EL (cell line): ENCODE results near the gene ENTREP3.
A peak's percentile ranks its signal among the peaks of the same experiment; 100 is the strongest.
"Not testable (repeated sequence)": the region's sequence is repeated elsewhere in the genome, so short reads cannot be mapped to it uniquely, and the experiment has no call there.

ENCODE experiments used
- DNase-seq: peaks from one replicate; pipeline ENCODE4 v3.0.0-alpha.2; 2016

The ENTREP3 gene

GRCh38 chr1:155255243-155256007, at the start of gene ENTREP3:
TSS of gene ENTREP3 (minus strand) at chr1:155255483. CDS start at chr1:155254877, 606 bp downstream.
- peak; percentile 87 for DNase-seq

- no peak for DNase-seq
These were observed 49.3 kb upstream of the ENTREP3 start for GRCh38 chr1:155304558-155305063.

DNA sequence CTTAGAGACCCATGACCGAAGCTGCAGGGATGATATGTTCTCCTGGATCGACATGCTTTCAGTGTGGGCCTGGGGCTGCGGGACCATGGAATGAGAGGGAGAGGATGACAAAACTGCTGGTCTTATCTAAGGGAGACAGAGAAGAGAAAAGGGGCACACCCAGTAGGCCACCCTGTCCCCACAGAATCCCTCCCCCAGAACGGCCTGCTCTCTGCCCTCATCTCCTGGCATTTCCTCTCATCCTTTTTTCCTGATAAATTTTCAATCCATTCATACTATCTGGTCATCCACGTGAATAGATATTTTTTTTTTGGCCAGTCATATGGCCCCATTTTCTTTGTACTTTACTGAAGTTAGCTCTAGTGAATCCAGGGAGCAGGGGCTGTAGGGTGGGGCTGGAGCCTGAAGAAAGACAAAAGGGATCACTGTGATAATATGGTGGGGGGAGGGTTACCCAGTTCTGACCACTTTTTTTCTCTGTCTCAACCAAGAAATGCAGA, 46.1 kb upstream of the ENTREP3 start, which contains the start of gene PKLR:
TSS of gene PKLR (minus strand) at position 97 of the 500 bp plus-strand sequence. CDS start at position 54, 43 bp downstream.
- DNase-seq = no peak

DNA sequence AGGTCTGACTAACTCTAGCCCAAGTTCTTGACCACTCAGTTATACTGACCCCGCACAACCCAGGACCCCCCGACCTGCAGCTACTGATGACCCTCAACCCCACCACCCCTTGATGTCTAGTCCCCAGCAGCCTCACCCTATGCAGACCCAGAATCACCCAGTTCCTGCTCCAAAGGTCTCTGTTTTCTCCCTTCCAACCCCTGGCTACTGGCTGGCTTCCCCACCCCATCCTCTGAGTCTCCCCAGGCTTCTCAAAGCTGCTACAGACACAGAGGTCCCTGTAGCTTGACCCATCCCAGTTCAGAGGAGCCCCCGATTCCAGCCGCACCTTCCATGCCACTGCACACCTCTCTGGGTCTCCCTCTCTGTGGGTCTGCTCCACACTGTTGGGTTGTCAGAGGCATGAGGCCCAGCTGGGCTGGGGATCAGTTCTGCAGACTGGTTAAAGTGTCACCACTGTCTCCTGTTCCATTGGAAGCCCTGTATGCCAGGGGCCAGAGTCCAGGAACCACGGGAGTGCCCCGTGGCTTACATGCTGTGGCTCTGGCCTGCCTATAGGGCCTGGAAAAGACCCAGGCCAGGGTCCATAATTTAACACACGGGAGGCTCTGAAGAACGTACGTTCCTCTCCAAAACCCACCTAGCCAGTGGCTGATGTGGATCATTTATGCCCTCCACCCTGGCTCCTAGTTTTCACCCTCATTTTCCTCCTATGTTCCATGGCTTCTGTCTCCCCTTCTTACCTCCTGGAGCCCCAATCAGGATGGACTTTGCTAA, 45.5 kb upstream of the ENTREP3 start:
- DNase-seq = no peak

DNA sequence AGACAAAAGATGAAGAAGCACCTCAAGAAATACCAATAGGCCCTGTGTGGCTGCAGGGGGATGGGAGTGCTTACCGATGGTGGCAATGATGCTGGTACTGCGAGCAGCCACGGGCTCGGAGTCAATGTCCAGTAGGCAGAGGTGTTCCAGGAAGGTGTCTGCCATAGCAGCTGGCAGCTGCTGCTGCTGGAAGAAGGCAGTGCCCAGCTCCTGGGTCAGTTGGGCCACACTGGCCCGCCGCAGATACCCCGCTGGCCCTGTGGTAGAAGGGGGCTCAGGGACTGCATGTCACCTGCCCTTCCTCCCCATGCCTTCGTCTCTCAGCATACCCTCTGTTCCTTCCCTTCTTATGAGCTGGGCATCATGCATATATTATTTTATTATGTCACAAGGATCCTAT, 44.7 kb upstream of the ENTREP3 start:
- no peak for DNase-seq

- DNase-seq = no peak
These were observed 42.1 kb upstream of the ENTREP3 start for GRCh38 chr1:155297384-155297783.

- no peak for DNase-seq
These were observed 41.4 kb upstream of the ENTREP3 start for GRCh38 chr1:155296661-155297060.

- DNase-seq = no peak
These were observed 40.6 kb upstream of the ENTREP3 start for GRCh38 chr1:155295942-155296267.

DNA sequence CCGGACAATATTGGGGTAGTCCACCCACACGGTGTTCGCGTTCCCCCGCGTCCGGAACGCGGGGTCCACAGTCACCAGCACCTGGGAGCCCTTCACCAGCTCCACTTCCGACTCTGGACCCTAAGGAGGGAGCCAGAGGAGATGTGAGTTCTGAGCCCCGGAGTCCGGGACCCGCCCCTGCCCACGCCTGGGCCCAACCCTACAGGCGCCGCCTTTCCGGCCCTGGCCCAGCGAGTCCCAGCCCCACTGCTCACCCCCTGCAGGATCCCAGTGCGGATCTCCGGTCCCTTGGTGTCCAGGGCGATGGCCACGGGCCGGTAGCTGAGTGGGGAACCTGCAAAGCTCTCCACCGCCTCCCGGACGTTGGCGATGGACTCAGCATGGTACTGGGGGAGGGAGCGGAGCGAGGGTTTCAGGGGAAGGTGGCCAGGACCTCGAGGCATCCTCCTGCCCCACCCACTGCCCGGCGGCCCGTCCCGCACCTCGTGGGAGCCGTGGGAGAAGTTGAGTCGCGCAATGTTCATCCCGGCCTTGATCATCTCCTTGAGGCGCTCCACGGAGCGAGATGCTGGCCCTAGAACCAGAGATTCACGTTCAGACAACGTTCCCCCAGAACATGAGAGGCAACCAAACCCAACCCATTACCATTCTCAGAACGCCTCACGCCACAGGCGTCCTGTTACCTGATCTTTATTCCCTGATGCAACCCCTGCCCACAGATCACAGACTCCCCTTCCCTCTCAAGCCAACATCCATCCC, 40.1 kb upstream of the ENTREP3 start:
- DNase-seq = no peak

DNA sequence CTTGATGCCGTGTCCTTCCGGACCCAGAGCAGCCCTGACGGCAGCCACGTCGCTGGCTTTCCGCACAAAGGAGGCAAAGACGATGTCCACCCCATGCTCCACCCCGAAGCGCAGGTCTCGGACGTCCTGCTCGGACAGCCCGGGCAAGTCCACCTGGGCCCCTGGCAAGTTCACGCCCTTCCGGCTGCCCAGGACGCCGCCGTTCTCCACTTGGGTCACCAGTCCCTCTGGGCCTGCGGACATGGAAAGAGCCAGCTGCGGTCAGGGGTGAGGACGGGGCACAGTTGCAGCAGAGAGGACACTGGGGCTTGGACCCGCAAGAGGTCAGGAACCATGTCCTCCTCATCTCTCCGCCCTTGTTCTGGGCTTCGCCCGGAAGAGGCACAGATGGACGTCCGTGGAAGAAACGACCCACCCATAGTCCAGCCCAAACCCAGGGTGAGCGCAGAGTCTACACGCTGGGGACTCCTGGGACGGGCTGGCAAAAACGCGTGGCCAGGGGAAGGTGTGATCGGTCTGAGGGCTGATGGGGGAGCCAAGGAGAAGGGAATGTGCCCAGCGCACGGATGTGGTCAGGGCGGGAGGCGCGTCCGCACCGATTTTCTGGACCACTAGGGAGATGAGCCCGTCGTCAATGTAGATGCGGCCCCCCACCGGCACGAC, 39.4 kb upstream of the ENTREP3 start:
- DNase-seq = no peak

- no peak for DNase-seq
These were observed 37.9 kb upstream of the ENTREP3 start for GRCh38 chr1:155293086-155293749.

- DNase-seq = not testable (repeated sequence)
These were observed 35.7 kb upstream of the ENTREP3 start for GRCh38 chr1:155291006-155291405.

GRCh38 chr1:155287987-155288543, 32.8 kb upstream of the ENTREP3 start:
- DNase-seq = no peak

- no peak for DNase-seq
These were observed 31.3 kb upstream of the ENTREP3 start for GRCh38 chr1:155286544-155286943.

DNA sequence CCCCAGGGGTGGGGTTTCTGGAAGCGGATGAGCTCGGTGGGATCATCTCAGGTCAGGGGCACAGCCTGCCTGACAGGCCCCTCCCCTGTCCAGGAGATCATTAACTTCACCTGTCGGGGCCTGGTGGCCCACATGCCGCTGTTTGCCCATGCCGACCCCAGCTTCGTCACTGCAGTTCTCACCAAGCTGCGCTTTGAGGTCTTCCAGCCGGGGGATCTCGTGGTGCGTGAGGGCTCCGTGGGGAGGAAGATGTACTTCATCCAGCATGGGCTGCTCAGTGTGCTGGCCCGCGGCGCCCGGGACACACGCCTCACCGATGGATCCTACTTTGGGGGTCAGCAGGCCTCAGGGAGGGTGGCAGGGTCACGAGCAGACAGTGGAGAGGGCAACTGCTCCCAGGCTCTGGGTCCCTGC, 30.4 kb upstream of the ENTREP3 start:
- no peak for DNase-seq

DNA sequence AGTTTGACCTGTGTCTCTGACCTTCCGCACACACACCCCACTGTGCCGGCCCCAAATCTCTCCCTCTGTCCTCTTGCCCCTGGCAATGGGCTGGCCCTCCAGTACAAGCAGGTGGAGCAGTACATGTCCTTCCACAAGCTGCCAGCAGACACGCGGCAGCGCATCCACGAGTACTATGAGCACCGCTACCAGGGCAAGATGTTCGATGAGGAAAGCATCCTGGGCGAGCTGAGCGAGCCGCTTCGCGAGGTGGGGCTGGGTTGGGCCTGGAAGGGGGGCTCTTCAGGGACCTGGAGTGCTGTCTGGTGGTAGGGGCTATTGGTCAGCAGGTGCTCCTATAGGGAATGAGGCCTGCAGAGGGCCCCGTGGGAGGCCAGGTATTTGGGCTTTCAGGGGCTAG, 29.8 kb upstream of the ENTREP3 start:
- no peak for DNase-seq

DNA sequence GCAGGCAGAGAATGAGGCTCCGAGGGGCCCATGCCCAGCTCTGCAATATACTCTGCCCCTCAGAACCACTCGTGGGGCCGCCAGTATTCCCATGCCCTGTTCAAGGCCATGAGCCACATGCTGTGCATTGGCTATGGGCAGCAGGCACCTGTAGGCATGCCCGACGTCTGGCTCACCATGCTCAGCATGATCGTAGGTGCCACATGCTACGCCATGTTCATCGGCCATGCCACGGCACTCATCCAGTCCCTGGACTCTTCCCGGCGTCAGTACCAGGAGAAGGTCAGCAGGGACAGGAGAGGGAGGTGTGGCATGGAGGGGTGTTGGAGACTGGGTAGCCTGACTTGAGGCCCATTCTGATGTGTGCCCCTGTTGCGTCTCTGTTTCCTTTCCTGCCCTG, 29.2 kb upstream of the ENTREP3 start:
- DNase-seq = no peak

GRCh38 chr1:155282488-155283091, 27.3 kb upstream of the ENTREP3 start:
- no peak for DNase-seq

GRCh38 chr1:155279268-155279667, 24.0 kb upstream of the ENTREP3 start:
- DNase-seq = no peak

DNA sequence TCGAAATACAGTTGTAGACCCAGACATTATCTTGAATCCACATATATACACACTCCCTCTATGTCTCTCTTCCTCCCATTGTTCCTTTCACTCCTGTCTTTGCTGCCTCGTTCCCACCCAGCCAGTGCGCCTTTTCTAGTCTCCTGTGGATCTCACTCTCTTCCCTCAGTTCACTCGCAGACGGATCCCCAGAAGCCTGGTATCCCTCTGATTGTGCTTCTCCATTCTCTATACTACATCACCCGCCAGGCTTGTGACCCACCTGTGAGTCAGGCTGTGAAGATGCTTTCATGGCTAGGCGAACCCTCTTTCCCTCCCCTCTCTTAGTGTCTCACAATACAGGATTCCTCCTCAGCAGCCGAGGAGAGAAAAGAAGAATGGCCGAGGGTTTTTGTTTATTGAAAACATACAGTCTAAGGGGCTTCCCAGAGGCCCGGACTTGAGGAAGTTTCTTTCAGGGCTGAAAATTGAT, 23.4 kb upstream of the ENTREP3 start:
- DNase-seq = no peak
